Measurements from ENCODE around the gene PRKG1.

DNA sequence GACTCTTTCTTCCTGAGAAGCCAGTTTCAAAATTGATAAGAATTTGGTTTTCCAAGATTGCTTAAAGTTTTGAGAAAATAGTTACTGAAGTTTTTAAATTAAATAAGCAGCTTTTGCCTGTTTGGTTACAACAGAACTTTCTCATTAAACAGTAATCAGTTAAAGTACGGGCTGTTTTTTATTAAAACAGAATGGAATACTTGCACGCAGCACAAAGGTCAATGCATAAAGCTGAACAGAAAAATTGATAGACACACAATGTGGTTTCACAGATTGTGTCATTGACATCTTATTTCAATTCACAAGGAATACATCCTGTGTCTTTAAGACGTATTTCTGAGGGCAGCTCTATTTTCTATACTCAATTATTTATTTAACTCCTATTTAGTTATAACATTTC lies 192.2 kb downstream of the PRKG1 start:
- TF ChIP-seq CTCF (IDR thresholded peaks at IDR 0.05) (no peak), EZH2 (IDR thresholded peaks at IDR 0.05) (no peak), EZH2phosphoT487 (IDR thresholded peaks at IDR 0.05) (no peak)
